Panc1 (cell line): ENCODE results near the gene PCBP4. TPM values are rescaled to one million over a fixed set of nuclear protein-coding genes. Genes with fewer than 3 reads are reported as not detected.

Experiments used
- ATAC-seq: fragments of 200-7000 bp; cut with Tn5 transposase; 2 replicates; pipeline ENCODE4 v1.9.1; 2020; ENCODE audit warnings: mild to moderate bottlenecking, moderate library complexity
- BruUV-seq: library from RNA; stranded (reverse); fragments of 400-500 nt; replicated peaks from 2 replicates; lab custom pipeline; 2021; lab: Mats Ljungman, UMichigan
- CTCF ChIA-PET: fragments of 300-600 bp; sonication (Branson Sonifier 250); formaldehyde crosslinking; loops from one replicate; lab custom pipeline; 2022; ENCODE audit warnings: antibody characterized with exemption; lab: Charles Lee
- POLR2A ChIA-PET: fragments of 300-600 bp; sonication (Branson Sonifier 250); formaldehyde crosslinking; loops from one replicate; lab custom pipeline; 2022; ENCODE audit warnings: antibody characterized with exemption; lab: Charles Lee
- DNase-seq: peaks from one replicate; pipeline ENCODE4 v3.0.0-alpha.2; 2010; ENCODE audit warnings: low read depth, low spot score
- H3K27ac ChIP-seq: 2 replicates; pipeline ENCODE4 v1.5.1; 2011; ENCODE audit warnings: mild to moderate bottlenecking, low read length, inconsistent platforms
- H3K27me3 ChIP-seq: fragments of 200-500 bp; sonication (Bioruptor generic); 2 replicates; pipeline ENCODE4 v1.6.0; 2014; ENCODE audit warnings: low read length, inconsistent platforms; ENCODE audit not compliant: control insufficient read depth, insufficient read depth
- H3K36me3 ChIP-seq: fragments of 200-500 bp; sonication (Bioruptor generic); 2 replicates; pipeline ENCODE4 v1.5.1; 2014; ENCODE audit warnings: inconsistent platforms, mild to moderate bottlenecking, low read length, moderate library complexity; ENCODE audit not compliant: control insufficient read depth, insufficient read depth
- H3K4me1 ChIP-seq: 2 replicates; pipeline ENCODE4 v1.5.1; 2011; ENCODE audit warnings: inconsistent platforms, mild to moderate bottlenecking, low read length, moderate library complexity; ENCODE audit not compliant: control insufficient read depth, insufficient read depth
- H3K4me3 ChIP-seq, 2 experiments: 2 replicates each; pipeline ENCODE4 v1.5.1; 2011 to 2012; ENCODE audit warnings: low read depth in 2 of 2, low read length in 2 of 2, mild to moderate bottlenecking in 2 of 2, inconsistent platforms in 1 of 2, moderate library complexity in 1 of 2
- H3K9me3 ChIP-seq: fragments of 200-500 bp; sonication (Bioruptor generic); 2 replicates; pipeline ENCODE4 v1.5.1; 2014; ENCODE audit warnings: low read depth, mild to moderate bottlenecking, inconsistent platforms, low read length, moderate library complexity; ENCODE audit not compliant: control insufficient read depth, insufficient read depth
- POLR2AphosphoS5 ChIP-seq: IDR thresholded peaks from 2 replicates; pipeline ENCODE4 v1.6.1; 2012; ENCODE audit warnings: mild to moderate bottlenecking, low read depth, low read length, moderate library complexity
- SIN3A ChIP-seq: IDR thresholded peaks from 2 replicates; pipeline ENCODE4 v1.6.1; 2012; ENCODE audit warnings: low read depth, mild to moderate bottlenecking, low read length, moderate library complexity, borderline replicate concordance; ENCODE audit not compliant: insufficient read depth
- TCF7L2 ChIP-seq: IDR thresholded peaks from 2 replicates; pipeline ENCODE4 v1.6.1; 2011; ENCODE audit warnings: mild to moderate bottlenecking, low read depth, low read length, inconsistent platforms
- in situ Hi-C: cut with HindIII; loops from 2 replicates; pipeline ENCODE4 v1.10.0; 2016; ENCODE audit warnings: low sequenced_read_pairs, low pct_unique_long_range_greater_than_20kb
- intact Hi-C: fragments of 100-400 bp; cut with micrococcal nuclease; formaldehyde crosslinking; loops from one replicate; pipeline ENCODE4 v1.10.0; 2022; ENCODE audit not compliant: unreplicated experiment
- total RNA-seq: library from RNA; stranded (reverse); gene quantifications from one replicate; pipeline ENCODE4 v1.2.1, GENCODE V29; 2021; ENCODE audit not compliant: unreplicated experiment
- TF ChIP-seq, protein P1 (sequence below): fragments of 450-650 bp; IDR thresholded peaks from 2 replicates; pipeline ENCODE4 v1.5.1; 2017; ENCODE audit warnings: mild to moderate bottlenecking
- TF ChIP-seq, protein P2 (sequence below), 2 experiments: IDR thresholded peaks; 2 replicates each; pipeline ENCODE4 v1.6.1; 2011 to 2012; ENCODE audit warnings: low read depth in 2 of 2, control low read depth in 1 of 2, low read length in 1 of 2, mild to moderate bottlenecking in 1 of 2, moderate library complexity in 1 of 2; ENCODE audit not compliant: insufficient read depth in 1 of 2

The PCBP4 gene
- total RNA-seq, 1 experiment from 2014 or later = 58.0 TPM

- no peaks in the 10 kb centered on the region for H3K9me3 ChIP-seq
- ATAC-seq = no peak
- TF ChIP-seq POLR2AphosphoS5 (no peak), SIN3A (no peak), TCF7L2 (no peak)
- TF ChIP-seq, protein P1, sequence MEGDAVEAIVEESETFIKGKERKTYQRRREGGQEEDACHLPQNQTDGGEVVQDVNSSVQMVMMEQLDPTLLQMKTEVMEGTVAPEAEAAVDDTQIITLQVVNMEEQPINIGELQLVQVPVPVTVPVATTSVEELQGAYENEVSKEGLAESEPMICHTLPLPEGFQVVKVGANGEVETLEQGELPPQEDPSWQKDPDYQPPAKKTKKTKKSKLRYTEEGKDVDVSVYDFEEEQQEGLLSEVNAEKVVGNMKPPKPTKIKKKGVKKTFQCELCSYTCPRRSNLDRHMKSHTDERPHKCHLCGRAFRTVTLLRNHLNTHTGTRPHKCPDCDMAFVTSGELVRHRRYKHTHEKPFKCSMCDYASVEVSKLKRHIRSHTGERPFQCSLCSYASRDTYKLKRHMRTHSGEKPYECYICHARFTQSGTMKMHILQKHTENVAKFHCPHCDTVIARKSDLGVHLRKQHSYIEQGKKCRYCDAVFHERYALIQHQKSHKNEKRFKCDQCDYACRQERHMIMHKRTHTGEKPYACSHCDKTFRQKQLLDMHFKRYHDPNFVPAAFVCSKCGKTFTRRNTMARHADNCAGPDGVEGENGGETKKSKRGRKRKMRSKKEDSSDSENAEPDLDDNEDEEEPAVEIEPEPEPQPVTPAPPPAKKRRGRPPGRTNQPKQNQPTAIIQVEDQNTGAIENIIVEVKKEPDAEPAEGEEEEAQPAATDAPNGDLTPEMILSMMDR = no peak
- TF ChIP-seq, protein P2, sequence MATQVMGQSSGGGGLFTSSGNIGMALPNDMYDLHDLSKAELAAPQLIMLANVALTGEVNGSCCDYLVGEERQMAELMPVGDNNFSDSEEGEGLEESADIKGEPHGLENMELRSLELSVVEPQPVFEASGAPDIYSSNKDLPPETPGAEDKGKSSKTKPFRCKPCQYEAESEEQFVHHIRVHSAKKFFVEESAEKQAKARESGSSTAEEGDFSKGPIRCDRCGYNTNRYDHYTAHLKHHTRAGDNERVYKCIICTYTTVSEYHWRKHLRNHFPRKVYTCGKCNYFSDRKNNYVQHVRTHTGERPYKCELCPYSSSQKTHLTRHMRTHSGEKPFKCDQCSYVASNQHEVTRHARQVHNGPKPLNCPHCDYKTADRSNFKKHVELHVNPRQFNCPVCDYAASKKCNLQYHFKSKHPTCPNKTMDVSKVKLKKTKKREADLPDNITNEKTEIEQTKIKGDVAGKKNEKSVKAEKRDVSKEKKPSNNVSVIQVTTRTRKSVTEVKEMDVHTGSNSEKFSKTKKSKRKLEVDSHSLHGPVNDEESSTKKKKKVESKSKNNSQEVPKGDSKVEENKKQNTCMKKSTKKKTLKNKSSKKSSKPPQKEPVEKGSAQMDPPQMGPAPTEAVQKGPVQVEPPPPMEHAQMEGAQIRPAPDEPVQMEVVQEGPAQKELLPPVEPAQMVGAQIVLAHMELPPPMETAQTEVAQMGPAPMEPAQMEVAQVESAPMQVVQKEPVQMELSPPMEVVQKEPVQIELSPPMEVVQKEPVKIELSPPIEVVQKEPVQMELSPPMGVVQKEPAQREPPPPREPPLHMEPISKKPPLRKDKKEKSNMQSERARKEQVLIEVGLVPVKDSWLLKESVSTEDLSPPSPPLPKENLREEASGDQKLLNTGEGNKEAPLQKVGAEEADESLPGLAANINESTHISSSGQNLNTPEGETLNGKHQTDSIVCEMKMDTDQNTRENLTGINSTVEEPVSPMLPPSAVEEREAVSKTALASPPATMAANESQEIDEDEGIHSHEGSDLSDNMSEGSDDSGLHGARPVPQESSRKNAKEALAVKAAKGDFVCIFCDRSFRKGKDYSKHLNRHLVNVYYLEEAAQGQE (IDR thresholded peaks at IDR 0.05; ENCODE audit: insufficient read depth in 1 of 2, low read depth in 2 of 2, low read length in 1 of 2) = no peak
- CTCF ChIA-PET = interaction anchor here (0.5 kb wide), 1 partner anchor 25 kb away, joined by 3 read pairs; no protein-coding TSS in a partner anchor
- intact Hi-C loops = no loop called here
- H3K27me3 ChIP-seq = no peaks in the 10 kb centered on the region
- BruUV-seq = no TSS peak
- POLR2A ChIA-PET = no interaction called here
- H3K4me1 ChIP-seq = no peaks in the 10 kb centered on the region
- no peak overlapping the region for H3K27ac ChIP-seq
- no peak overlapping the region for H3K4me3 ChIP-seq
- DNase-seq = no peak
- in situ Hi-C loops = no loop called here
- no peaks in the 10 kb centered on the region for H3K36me3 ChIP-seq
These were observed 8.4 kb downstream of the PCBP4 start for GRCh38 chr3:51958603-51959521.

- DNase-seq (no peak), ATAC-seq (no peak)
- Histone ChIP-seq H3K27ac (no peak overlapping the region), H3K27me3 (no peaks in the 10 kb centered on the region), H3K9me3 (no peaks in the 10 kb centered on the region), H3K4me1 (no peaks in the 10 kb centered on the region), H3K4me3 (no peak overlapping the region), H3K36me3 (no peaks in the 10 kb centered on the region)
- intact Hi-C loops = no loop called here
- in situ Hi-C loops = no loop called here
- ChIA-PET POLR2A (no interaction called here), CTCF (no interaction called here)
- TF ChIP-seq, protein P2 (IDR thresholded peaks at IDR 0.05; ENCODE audit: insufficient read depth in 1 of 2, low read depth in 2 of 2, low read length in 1 of 2) = no peak
- TF ChIP-seq, protein P1 = no peak
- TF ChIP-seq TCF7L2 (no peak), POLR2AphosphoS5 (no peak), SIN3A (no peak)
- BruUV-seq = no TSS peak
These were observed 9.6 kb downstream of the PCBP4 start for GRCh38 chr3:51957520-51958205.
